ENCODE results near the gene FMNL2.

The FMNL2 gene

DNA sequence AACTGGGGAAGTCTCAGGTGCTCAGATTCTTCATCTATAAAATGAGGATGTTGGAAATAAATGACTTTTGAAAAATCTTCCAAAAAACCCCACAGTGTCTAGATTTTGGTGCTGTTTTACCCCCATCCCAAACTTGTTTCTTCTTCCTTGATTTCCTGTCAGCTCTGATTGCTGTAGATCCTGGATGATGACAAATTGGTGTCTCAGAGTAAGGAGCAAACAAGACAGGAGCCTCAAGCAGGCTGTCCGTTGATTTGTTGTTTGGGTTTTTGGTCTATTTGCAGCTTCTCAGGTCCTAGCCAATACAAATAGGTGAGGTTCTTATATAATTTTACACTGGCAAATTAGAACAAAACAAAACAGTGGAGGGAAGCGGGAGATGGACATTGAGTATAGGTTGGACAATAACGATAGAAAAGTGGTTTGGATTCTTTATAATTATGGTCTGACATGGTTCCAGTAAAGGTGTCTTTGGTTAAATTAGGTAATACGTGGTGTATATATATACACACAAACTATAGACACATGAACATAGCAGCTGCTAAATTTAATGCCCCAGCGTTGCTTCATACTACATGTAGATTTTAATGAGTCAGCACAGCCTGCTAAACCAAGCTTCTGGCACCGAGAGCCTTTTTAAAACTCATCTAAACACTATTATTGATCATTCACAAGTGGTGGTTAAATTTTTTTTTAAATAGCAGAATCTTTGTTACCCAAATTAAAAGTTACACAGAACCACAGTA, 142.5 kb downstream of the FMNL2 start:
- Histone ChIP-seq H3K27ac (ENCODE audit: low read depth in 2 of 2, low read length in 2 of 2) (no peak overlapping the region), H3K36me3 (ENCODE audit: control insufficient read depth in 2 of 2, insufficient read depth in 2 of 2, low read length in 2 of 2) (no peaks in the 10 kb centered on the region), H3K9ac (ENCODE audit: low read depth in 1 of 2, low read length in 2 of 2) (no peak overlapping the region), H3K9me3 (ENCODE audit: control insufficient read depth in 2 of 2, low read length in 2 of 2) (no peaks in the 10 kb centered on the region), H3K27me3 (ENCODE audit: control insufficient read depth in 2 of 2, insufficient read depth in 2 of 2, low read length in 2 of 2) (no peaks in the 10 kb centered on the region), H3K4me1 (ENCODE audit: control insufficient read depth in 2 of 2, insufficient read depth in 2 of 2, low read length in 2 of 2) (peaks cover 0 to 22% of the 10 kb centered on the region in 2 donors), H3K4me3 (ENCODE audit: low read length in 2 of 2) (no peak overlapping the region)

DNA sequence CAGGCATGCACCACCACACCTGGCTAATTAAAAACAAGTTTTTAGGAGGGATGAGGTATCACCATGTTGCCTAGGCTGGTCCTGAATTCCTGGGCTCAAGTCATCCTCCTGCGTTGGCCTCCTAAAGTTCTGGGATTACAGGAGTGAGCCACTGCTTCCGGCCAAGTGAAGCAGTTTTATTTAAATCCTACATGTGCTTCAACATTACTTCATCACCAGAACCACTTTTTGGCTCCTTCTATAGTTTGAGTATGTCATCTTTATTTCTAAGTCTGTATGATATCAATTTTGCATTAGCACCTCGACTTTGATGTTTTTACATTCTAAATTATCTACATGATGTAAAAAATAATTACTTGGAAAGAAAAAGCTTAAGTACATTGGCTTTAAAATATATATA, 144.3 kb downstream of the FMNL2 start:
- Histone ChIP-seq H3K36me3 (ENCODE audit: control insufficient read depth in 2 of 2, insufficient read depth in 2 of 2, low read length in 2 of 2) (no peaks in the 10 kb centered on the region), H3K9me3 (ENCODE audit: control insufficient read depth in 2 of 2, low read length in 2 of 2) (no peaks in the 10 kb centered on the region), H3K27me3 (ENCODE audit: control insufficient read depth in 2 of 2, insufficient read depth in 2 of 2, low read length in 2 of 2) (no peaks in the 10 kb centered on the region), H3K4me1 (ENCODE audit: control insufficient read depth in 2 of 2, insufficient read depth in 2 of 2, low read length in 2 of 2) (peaks cover 0 to 13% of the 10 kb centered on the region in 2 donors), H3K27ac (ENCODE audit: low read depth in 2 of 2, low read length in 2 of 2) (no peak overlapping the region), H3K9ac (ENCODE audit: low read depth in 1 of 2, low read length in 2 of 2) (no peak overlapping the region), H3K4me3 (ENCODE audit: low read length in 2 of 2) (no peak overlapping the region)

DNA sequence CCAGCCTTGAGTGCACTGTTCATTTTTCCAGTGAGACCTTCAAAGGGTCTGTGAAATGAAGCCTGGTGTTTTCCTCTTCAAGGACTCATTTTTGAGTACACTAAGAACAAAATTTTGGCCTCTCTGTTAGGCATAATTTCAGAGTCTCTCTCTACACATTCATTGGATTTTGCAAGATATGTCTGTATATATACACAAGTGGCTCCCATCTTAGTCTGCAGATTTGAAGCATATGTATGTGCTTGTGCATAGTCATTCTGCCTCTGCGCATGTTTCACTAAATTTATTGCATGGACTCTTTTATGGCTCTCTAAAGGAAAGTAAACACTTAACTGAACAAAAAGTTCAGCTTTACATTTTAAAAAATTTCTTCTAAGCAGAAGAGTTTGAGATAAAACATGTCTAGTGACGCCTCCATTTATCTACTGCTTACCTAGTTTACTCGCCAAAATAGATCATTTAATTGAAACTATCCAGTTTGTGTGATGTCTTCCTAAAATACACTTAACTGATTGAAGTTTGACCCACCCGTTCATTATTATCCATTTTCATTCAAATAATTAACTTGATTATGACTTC, 145.9 kb downstream of the FMNL2 start:
- Histone ChIP-seq H3K9me3 (ENCODE audit: control insufficient read depth in 2 of 2, low read length in 2 of 2) (no peaks in the 10 kb centered on the region), H3K36me3 (ENCODE audit: control insufficient read depth in 2 of 2, insufficient read depth in 2 of 2, low read length in 2 of 2) (no peaks in the 10 kb centered on the region), H3K4me3 (ENCODE audit: low read length in 2 of 2) (peak overlapping the region; percentile 44 to 48), H3K27me3 (ENCODE audit: control insufficient read depth in 2 of 2, insufficient read depth in 2 of 2, low read length in 2 of 2) (no peaks in the 10 kb centered on the region), H3K9ac (ENCODE audit: low read depth in 1 of 2, low read length in 2 of 2) (peak overlapping the region in 1 of 2 donors; percentile 29), H3K4me1 (ENCODE audit: control insufficient read depth in 2 of 2, insufficient read depth in 2 of 2, low read length in 2 of 2) (peaks cover 4 to 21% of the 10 kb centered on the region in 2 donors), H3K27ac (ENCODE audit: low read depth in 2 of 2, low read length in 2 of 2) (peak overlapping the region; percentile 41 to 64)

DNA sequence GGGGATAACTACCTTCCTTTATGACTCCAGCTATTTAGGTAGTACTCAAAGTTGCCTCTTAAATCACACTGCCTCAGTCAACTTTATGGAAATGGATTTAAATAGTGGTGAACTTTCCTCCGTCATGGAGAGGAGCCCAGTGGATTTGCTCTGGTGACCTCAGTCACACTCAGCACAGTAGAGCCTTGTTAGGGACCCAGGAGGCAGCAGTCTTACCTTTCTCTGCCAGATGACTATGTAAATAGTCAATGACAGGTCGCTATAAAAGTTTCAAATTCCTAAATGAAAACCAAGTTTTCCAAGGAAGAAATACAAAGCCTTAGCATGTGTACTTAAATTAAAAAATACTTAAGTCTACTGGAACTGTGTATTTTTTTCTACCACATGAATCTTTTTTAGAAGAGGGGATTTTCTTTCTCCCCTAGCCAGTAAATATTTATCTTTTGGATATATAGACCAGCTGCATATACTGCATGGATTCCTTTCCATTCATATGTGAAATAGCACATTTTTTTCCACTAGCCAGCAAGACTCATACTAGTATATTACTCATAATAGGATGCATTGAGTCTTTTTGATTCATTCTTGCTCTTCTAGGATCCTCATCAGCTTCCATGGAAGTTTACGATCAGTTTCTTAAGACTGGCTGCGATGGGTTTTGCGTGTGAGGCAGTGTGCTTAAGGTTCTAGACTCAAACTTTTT, 147.1 kb downstream of the FMNL2 start:
- Histone ChIP-seq H3K9ac (ENCODE audit: low read depth in 1 of 2, low read length in 2 of 2) (peak overlapping the region in 1 of 2 donors; percentile 29), H3K27ac (ENCODE audit: low read depth in 2 of 2, low read length in 2 of 2) (peak overlapping the region; percentile 44 to 64), H3K9me3 (ENCODE audit: control insufficient read depth in 2 of 2, low read length in 2 of 2) (no peaks in the 10 kb centered on the region), H3K4me3 (ENCODE audit: low read length in 2 of 2) (peak overlapping the region; percentile 44 to 48), H3K27me3 (ENCODE audit: control insufficient read depth in 2 of 2, insufficient read depth in 2 of 2, low read length in 2 of 2) (no peaks in the 10 kb centered on the region), H3K4me1 (ENCODE audit: control insufficient read depth in 2 of 2, insufficient read depth in 2 of 2, low read length in 2 of 2) (peaks cover 5 to 24% of the 10 kb centered on the region in 2 donors), H3K36me3 (ENCODE audit: control insufficient read depth in 2 of 2, insufficient read depth in 2 of 2, low read length in 2 of 2) (no peaks in the 10 kb centered on the region)

DNA sequence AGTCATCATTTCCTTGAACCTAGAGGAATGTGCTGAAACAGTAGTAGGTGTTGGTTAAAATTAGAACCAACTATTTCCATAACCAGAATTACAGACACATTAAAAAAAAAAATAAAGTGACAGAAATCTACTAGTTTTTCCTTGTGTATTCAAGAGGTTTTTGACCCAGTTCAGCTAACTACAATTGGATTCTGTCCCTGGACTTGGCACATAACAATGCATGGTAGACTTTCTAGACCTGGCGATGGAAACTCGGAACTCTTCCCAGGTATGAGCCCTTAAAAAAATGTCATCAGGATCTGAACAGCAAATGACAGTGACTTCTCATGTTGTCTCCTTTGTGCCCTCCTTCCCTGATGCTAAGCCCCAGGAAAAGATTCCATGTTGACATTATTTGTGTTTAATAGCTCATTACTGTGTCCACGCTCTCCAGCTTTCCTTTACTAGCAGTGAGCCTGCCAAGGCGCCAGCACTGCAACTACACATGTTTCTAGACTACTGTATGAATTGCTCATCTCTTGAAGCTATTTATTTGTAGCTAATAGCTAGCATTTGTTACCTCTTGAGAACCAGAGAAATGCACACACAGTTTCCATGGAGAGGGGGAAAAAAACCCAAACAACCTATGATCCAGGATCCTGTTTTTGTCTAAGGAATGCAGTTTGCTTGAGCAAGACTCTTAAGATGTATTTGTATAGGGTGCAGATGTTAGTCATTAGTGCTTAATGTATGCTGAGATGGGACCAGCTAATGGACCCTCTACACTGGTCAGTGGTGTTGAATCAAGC, 148.5 kb downstream of the FMNL2 start:
- no peak overlapping the region for H3K27ac ChIP-seq (ENCODE audit: low read depth in 2 of 2, low read length in 2 of 2)
- H3K9me3 ChIP-seq (ENCODE audit: control insufficient read depth in 2 of 2, low read length in 2 of 2) = no peaks in the 10 kb centered on the region
- H3K27me3 ChIP-seq (ENCODE audit: control insufficient read depth in 2 of 2, insufficient read depth in 2 of 2, low read length in 2 of 2) = no peaks in the 10 kb centered on the region
- no peak overlapping the region for H3K4me3 ChIP-seq (ENCODE audit: low read length in 2 of 2)
- no peak overlapping the region for H3K9ac ChIP-seq (ENCODE audit: low read depth in 1 of 2, low read length in 2 of 2)
- H3K36me3 ChIP-seq (ENCODE audit: control insufficient read depth in 2 of 2, insufficient read depth in 2 of 2, low read length in 2 of 2) = no peaks in the 10 kb centered on the region
- H3K4me1 ChIP-seq (ENCODE audit: control insufficient read depth in 2 of 2, insufficient read depth in 2 of 2, low read length in 2 of 2) = peaks cover 5 to 24% of the 10 kb centered on the region in 2 donors

DNA sequence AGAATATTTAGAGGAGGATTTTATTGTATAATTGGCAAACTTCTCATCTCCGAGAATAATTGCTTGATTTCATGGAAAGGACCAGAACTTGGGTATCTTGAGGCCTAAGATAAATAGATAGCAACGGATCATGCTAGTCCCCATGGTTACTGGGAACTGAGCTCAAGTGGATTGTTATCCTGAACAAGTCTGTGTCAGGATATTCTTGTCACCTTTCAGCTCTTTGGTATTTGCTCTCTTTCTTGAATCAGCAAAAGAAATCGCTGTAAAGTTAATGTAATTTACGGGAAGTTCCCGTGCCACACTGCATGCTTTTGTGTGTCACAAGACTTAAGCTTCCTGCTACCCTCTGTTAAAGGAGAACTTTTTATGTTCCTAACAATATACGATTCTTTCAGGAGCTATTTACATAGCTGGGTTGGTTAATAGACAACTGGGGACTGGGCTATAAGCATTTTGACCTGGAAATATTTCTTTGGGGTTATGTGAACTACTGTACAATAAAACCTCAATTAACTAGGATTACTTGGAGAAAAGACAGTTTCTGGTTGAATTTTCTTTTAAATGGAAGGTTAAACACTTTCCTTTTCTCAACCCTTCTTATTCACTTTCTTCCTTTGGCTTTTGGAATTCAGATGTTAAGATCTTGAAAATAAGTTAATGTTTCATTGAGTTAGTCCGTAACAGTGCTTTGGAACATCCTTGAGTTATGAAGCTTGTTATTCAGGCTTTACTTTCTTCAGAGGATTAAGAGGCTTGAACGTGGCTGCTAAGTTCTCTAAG, 151.2 kb downstream of the FMNL2 start:
- peak overlapping the region; percentile 20 to 44 for H3K9ac ChIP-seq (ENCODE audit: low read depth in 1 of 2, low read length in 2 of 2)

DNA sequence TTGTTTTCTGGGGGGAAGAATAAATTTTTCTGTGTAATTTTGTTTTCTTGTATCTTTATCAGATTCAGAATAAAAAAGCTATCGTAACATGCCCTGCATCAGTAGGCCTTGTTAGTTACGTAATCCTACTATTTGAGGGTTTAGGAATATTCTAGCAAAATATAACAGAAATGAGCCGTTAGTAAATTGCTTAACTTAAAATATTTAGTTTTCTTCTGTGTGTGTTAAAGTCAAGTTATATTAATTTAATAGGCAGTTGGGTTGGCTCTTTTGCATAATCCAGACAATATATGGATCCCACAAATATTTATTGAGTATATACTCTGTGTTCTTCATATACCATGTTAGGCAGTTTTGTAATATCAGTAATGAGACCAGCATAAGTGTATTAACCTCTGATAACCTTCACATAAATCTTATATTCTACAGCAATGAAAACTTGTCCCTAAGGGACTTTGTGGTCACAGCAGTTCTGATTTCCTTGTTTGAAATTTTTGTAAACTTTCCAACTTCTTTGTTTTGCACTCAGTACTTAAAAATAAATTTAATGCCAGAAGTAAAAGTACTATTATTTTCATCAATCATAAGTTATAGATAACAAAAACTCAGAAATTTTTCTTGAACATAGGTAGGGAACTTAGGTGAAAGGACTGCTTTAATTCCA, 151.9 kb downstream of the FMNL2 start:
- Histone ChIP-seq H3K4me3 (ENCODE audit: low read length in 2 of 2) (peak overlapping the region in 1 of 2 donors; percentile 39), H3K9ac (ENCODE audit: low read depth in 1 of 2, low read length in 2 of 2) (no peak overlapping the region), H3K9me3 (ENCODE audit: control insufficient read depth in 2 of 2, low read length in 2 of 2) (no peaks in the 10 kb centered on the region), H3K4me1 (ENCODE audit: control insufficient read depth in 2 of 2, insufficient read depth in 2 of 2, low read length in 2 of 2) (peaks cover 5 to 15% of the 10 kb centered on the region in 2 donors), H3K36me3 (ENCODE audit: control insufficient read depth in 2 of 2, insufficient read depth in 2 of 2, low read length in 2 of 2) (no peaks in the 10 kb centered on the region), H3K27ac (ENCODE audit: low read depth in 2 of 2, low read length in 2 of 2) (peak overlapping the region; percentile 75 to 79), H3K27me3 (ENCODE audit: control insufficient read depth in 2 of 2, insufficient read depth in 2 of 2, low read length in 2 of 2) (no peaks in the 10 kb centered on the region)

More for the DNA sequence above, 151.2 kb downstream of the FMNL2 start:
- Histone ChIP-seq H3K4me3 (ENCODE audit: low read length in 2 of 2) (peak overlapping the region; percentile 19 to 51), H3K9me3 (ENCODE audit: control insufficient read depth in 2 of 2, low read length in 2 of 2) (no peaks in the 10 kb centered on the region), H3K27me3 (ENCODE audit: control insufficient read depth in 2 of 2, insufficient read depth in 2 of 2, low read length in 2 of 2) (no peaks in the 10 kb centered on the region), H3K4me1 (ENCODE audit: control insufficient read depth in 2 of 2, insufficient read depth in 2 of 2, low read length in 2 of 2) (peaks cover 5 to 22% of the 10 kb centered on the region in 2 donors), H3K27ac (ENCODE audit: low read depth in 2 of 2, low read length in 2 of 2) (peak overlapping the region; percentile 75 to 79), H3K36me3 (ENCODE audit: control insufficient read depth in 2 of 2, insufficient read depth in 2 of 2, low read length in 2 of 2) (no peaks in the 10 kb centered on the region)

DNA sequence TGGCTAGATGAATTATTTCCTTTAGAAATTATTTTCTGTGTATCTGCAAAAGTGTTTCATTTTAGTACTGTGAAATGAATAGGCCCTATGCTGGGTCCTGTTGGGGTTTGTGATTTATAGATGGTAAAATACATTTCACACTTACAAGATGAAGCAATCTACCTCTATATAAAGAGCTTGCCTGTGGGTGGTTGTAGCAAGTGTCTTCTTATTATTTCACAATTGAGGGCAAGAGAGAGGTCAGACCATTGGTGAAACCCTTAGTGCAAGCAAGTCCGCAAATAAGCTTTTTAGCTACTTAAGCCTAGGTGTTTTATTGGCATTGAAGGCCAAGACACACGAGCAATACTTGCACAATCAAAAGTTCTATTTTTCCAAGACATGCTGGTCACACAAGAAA, 153.1 kb downstream of the FMNL2 start:
- no peaks in the 10 kb centered on the region for H3K27me3 ChIP-seq (ENCODE audit: control insufficient read depth in 2 of 2, insufficient read depth in 2 of 2, low read length in 2 of 2)
- no peak overlapping the region for H3K27ac ChIP-seq (ENCODE audit: low read depth in 2 of 2, low read length in 2 of 2)
- peaks cover 5 to 14% of the 10 kb centered on the region in 2 donors for H3K4me1 ChIP-seq (ENCODE audit: control insufficient read depth in 2 of 2, insufficient read depth in 2 of 2, low read length in 2 of 2)
- no peak overlapping the region for H3K4me3 ChIP-seq (ENCODE audit: low read length in 2 of 2)
- no peaks in the 10 kb centered on the region for H3K36me3 ChIP-seq (ENCODE audit: control insufficient read depth in 2 of 2, insufficient read depth in 2 of 2, low read length in 2 of 2)
- no peak overlapping the region for H3K9ac ChIP-seq (ENCODE audit: low read depth in 1 of 2, low read length in 2 of 2)
- no peaks in the 10 kb centered on the region for H3K9me3 ChIP-seq (ENCODE audit: control insufficient read depth in 2 of 2, low read length in 2 of 2)

DNA sequence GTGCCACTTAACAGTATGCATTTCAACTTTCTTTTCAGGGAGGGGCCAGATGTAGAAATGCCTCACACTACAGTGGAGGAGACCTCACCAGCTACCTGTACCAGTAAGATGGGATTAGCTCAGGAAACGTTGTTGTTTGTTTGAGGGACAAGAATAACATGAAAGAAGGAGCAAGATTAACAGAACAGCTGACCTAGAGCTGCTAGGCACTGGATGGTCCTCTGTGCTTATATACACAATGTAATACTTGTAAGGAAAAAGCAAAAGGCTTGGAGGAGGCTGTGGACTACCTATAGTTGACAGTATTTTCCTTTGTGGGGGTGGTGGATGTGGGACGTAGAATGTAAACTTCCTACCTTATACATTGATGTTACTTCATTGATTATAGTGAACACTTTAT, 154.4 kb downstream of the FMNL2 start:
- H3K27ac ChIP-seq (ENCODE audit: low read depth in 2 of 2, low read length in 2 of 2) = no peak overlapping the region
- H3K9ac ChIP-seq (ENCODE audit: low read depth in 1 of 2, low read length in 2 of 2) = no peak overlapping the region
- no peaks in the 10 kb centered on the region for H3K9me3 ChIP-seq (ENCODE audit: control insufficient read depth in 2 of 2, low read length in 2 of 2)
- H3K36me3 ChIP-seq (ENCODE audit: control insufficient read depth in 2 of 2, insufficient read depth in 2 of 2, low read length in 2 of 2) = no peaks in the 10 kb centered on the region
- no peak overlapping the region for H3K4me3 ChIP-seq (ENCODE audit: low read length in 2 of 2)
- peaks cover 5 to 14% of the 10 kb centered on the region in 2 donors for H3K4me1 ChIP-seq (ENCODE audit: control insufficient read depth in 2 of 2, insufficient read depth in 2 of 2, low read length in 2 of 2)
- H3K27me3 ChIP-seq (ENCODE audit: control insufficient read depth in 2 of 2, insufficient read depth in 2 of 2, low read length in 2 of 2) = no peaks in the 10 kb centered on the region
